Fibroblast of the aortic adventitia (primary cell): ENCODE results near the gene GPR34. TPM values are rescaled to one million over a fixed set of nuclear protein-coding genes. Genes with fewer than 3 reads are reported as not detected.
"Not testable (repeated sequence)": the region's sequence is repeated elsewhere in the genome, so short reads cannot be mapped to it uniquely, and the experiment has no call there.

Experiments
- DNase-seq: peaks from one replicate; pipeline ENCODE4 v3.0.0-alpha.2; 2010; ENCODE audit warnings: low read depth
- H3K4me3 ChIP-seq: 2 replicates; pipeline ENCODE4 v1.5.1; 2011; ENCODE audit warnings: low read depth, mild to moderate bottlenecking, control low read depth, low read length, moderate library complexity
- total RNA-seq: library from RNA; depleted of rRNA; stranded (reverse); fragments of >200 nt; gene quantifications from 2 replicates; pipeline ENCODE4 v1.2.3, GENCODE V29; 2012; ENCODE audit warnings: low replicate concordance
- TF ChIP-seq, protein P1 (sequence below): IDR thresholded peaks from 2 replicates; pipeline ENCODE4 v1.5.1; 2011; ENCODE audit warnings: mild to moderate bottlenecking, low read length, control low read depth, inconsistent platforms; ENCODE audit not compliant: insufficient read depth

The GPR34 gene
- total RNA-seq, 1 donor = not detected

DNA sequence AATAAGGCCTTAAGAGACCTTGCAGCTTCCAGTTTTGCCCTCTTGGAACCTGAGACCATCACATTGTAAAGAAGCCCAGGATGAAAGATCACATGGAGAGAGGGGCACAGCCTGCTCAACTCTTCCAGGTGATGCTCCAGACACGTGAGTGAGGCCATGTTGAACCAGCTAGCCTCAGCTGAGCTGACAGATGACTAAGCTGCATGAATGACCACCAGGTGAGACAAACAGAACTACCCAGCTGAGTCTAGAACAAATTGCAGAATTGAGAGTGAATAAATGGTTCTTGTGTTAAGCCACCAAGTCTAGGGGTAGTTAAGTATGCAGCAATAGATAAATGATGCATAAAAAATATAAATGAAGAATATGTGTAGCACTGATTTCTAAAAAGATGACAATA lies 18.4 kb downstream of the GPR34 start:
- TF ChIP-seq, protein P1, sequence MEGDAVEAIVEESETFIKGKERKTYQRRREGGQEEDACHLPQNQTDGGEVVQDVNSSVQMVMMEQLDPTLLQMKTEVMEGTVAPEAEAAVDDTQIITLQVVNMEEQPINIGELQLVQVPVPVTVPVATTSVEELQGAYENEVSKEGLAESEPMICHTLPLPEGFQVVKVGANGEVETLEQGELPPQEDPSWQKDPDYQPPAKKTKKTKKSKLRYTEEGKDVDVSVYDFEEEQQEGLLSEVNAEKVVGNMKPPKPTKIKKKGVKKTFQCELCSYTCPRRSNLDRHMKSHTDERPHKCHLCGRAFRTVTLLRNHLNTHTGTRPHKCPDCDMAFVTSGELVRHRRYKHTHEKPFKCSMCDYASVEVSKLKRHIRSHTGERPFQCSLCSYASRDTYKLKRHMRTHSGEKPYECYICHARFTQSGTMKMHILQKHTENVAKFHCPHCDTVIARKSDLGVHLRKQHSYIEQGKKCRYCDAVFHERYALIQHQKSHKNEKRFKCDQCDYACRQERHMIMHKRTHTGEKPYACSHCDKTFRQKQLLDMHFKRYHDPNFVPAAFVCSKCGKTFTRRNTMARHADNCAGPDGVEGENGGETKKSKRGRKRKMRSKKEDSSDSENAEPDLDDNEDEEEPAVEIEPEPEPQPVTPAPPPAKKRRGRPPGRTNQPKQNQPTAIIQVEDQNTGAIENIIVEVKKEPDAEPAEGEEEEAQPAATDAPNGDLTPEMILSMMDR = no peak
- no peak overlapping the region for H3K4me3 ChIP-seq
- no peak for DNase-seq

DNA sequence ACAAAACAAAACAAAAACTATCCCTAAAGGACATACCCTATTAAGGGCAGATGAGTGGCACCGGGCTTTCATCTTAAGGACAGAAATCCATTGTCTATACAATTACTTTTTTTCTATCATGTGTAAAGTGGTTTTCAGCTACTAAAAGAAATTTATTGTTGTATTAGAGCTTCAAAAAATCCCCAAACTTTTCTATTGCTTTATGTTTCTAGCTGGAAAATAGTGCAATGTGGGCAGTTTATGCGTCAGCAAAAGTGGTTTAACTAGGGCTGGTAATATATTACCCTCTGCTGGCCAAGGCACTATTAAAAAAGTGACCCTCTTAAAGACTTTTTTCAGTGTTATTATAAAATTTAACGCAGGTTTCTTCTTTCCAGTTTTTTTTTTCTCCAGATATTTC lies 19.7 kb downstream of the GPR34 start:
- no peak for DNase-seq
- TF ChIP-seq, protein P1 = no peak
- no peak overlapping the region for H3K4me3 ChIP-seq

DNA sequence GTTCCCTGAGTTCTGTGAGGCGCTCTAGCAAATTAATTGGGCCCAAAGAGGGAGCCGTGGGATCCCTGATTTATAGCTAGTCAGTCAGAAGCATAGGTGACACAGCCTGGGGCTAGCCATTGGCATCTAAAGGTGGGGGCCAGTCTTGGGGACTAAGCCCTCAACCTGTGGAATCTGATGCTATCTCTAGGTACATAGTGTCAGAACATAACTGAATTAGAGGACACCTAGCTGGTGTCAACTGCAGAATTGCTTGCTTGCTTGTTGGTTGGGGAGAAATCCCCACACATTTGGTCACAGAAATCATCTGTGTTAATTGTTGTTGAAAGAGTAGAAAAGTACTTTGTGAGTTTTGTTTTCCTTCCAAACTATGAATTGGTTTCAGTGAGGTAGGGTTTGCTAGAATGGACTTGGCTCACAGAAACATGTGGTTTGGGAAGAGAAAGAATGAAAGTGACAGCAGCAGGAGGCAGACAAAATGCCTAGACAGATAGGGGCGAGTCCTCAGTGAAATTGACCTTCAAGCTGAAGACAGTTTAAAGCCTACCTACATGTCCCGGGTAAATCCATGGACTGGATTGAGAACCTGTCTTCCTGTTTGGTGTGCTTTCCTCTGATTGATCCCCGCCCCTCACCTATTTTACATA lies 22.4 kb downstream of the GPR34 start:
- no peak for DNase-seq
- no peak overlapping the region for H3K4me3 ChIP-seq
- TF ChIP-seq, protein P1 = no peak

DNA sequence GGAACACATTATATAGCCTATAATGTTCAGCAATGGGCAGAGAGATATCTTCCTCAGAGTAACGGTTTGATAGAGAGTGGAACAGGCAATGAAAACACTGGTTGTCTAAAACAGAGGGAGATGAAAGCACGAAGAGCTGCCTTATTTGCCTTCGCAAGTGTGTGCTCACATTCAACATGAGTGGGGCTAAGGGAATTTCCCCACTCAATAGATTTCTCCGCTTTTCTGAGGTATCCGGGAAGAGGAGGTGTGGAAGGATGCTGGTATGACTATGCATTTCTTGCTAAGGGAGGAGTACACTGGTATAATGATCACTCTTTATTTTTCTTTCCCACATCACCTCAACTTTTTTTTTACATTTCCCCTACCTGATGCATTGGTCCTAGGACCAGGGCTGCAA lies 27.4 kb downstream of the GPR34 start:
- no peak for DNase-seq
- TF ChIP-seq, protein P1 = no peak
- no peak overlapping the region for H3K4me3 ChIP-seq

DNA sequence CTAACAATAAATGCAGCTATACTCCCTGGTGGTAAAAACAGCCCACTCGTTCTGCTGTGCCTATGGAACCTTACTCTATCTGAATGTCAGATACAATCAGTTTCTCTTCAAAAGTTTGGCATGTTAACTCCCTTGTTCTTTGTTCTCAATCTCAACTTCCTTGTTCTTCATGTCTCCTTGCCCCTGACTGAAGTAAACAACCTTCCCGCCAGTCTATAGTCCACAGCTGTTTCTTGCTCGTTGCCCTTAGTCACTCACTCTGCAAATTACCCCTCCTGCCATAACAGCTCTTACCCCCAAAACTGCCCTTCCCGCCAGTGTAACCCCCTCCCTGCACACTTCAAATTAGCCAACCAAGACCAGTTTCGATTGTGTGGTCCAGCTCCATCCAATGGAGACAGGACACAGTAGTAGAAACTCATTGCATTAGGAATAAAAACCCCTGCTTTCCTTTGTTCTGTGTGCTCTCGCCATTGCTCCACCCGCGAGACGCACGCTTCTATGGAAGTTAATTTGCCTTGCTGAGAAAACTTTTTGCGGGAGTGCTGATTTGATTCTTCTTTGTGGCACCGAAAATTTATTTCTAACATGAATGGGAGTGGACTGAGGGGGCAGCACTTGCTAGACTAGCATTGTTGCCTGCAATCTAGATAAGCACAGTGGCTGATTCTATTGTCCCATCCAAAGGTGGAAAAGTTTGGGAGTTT lies 28.1 kb downstream of the GPR34 start:
- no peak overlapping the region for H3K4me3 ChIP-seq
- no peak for DNase-seq
- TF ChIP-seq, protein P1 = no peak

DNA sequence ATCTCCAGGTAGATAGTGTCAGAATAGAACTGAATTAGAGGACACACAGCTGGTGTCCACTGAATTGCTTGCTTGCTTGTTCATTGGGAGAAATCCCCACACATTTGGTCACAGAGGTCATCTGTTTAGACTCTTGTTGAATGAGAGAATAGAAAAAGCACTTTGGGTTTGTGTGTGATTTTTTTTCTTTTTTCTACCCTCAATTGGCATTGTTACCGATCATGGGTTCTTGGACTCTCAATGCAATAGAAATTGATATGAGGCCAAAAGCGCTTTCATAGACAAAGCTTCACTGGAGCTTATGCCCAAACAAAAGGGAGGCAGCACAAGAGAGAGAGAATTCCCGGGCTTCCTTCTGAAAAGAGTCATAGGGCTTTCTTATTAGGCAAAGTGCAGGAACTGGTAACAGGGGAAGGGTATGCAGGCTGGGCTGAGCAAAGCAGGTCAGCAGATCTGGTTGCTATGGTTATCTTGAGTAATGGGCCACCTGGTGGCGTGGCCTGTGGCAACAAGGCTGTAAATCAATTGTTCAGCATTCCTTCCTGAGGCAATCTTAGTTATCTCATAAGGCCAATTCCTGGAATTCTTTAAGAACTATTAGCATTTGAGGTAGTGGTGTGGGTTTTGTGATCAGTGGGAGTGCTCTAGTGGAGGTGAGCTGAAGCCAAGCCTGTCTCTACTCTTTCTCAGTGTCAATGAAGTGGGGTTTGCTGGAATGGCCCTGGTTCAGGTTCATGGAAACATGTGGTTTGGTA lies 29.9 kb downstream of the GPR34 start:
- TF ChIP-seq, protein P1 = no peak
- peak; percentile 4 for DNase-seq
- H3K4me3 ChIP-seq = no peak overlapping the region

DNA sequence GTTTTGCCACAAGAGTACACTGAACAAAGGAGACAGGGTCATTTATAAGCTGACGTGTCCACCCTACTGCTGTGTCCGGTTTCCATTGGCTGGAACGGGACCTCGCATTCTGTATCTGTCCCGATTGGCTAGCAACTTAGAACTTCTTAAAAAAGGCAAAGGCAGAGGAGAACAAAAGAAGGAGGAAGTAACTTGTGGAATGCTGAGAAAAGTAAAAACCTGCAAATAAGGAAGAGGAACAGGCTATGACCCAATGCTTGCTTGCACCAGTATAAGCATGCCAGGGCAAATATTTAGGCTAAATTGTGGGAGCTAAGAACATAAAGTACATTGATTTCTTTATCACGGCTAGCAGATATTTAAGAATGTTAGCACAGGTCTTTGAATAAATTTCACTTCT lies 30.8 kb downstream of the GPR34 start:
- not testable (repeated sequence) for H3K4me3 ChIP-seq, DNase-seq
